CD14-positive monocyte (primary cell): ENCODE measurements around the gene TCHH. TPM values are rescaled to one million over a fixed set of nuclear protein-coding genes. Genes with fewer than 3 reads are reported as not detected.

ENCODE experiments used
- DNase-seq, 3 donors: peaks; one replicate each; pipeline ENCODE4 v3.0.0-alpha.2; 2011 to 2022
- H2AFZ ChIP-seq: 2 replicates; pipeline ENCODE4 v1.6.0; 2012; ENCODE audit warnings: mild to moderate bottlenecking, low read depth, low read length, inconsistent platforms; ENCODE audit not compliant: insufficient read depth, poor library complexity, severe bottlenecking
- H3K27ac ChIP-seq, 2 donors: 1 replicate in 1 of 2; 2 replicates in 1 of 2; pipeline ENCODE4 v1.5.1; 2012 to 2013; ENCODE audit warnings: low read length in 2 of 2, control low read depth in 1 of 2, inconsistent platforms in 1 of 2, low read depth in 1 of 2, mild to moderate bottlenecking in 1 of 2
- H3K27me3 ChIP-seq, 2 donors: one replicate each; pipeline versions ENCODE4 v1.6.0 to v1.6.1; 2011 to 2013; ENCODE audit warnings: low read length in 2 of 2; ENCODE audit not compliant: control insufficient read depth in 2 of 2, insufficient read depth in 2 of 2
- H3K36me3 ChIP-seq, 2 donors: replicated peaks in 1 of 2; 1 replicate in 1 of 2; 2 replicates in 1 of 2; pipeline versions ENCODE4 v1.5.1 to v1.6.1; 2012 to 2013; ENCODE audit warnings: low read length in 2 of 2, control low read depth in 1 of 2, inconsistent platforms in 1 of 2, mild to moderate bottlenecking in 1 of 2; ENCODE audit not compliant: insufficient read depth in 2 of 2, control insufficient read depth in 1 of 2
- H3K4me1 ChIP-seq, 2 donors: 1 replicate in 1 of 2; 2 replicates in 1 of 2; pipeline versions ENCODE4 v1.5.1 to v1.6.1; 2012 to 2013; ENCODE audit warnings: low read length in 2 of 2, control low read depth in 1 of 2, inconsistent platforms in 1 of 2, mild to moderate bottlenecking in 1 of 2, moderate library complexity in 1 of 2; ENCODE audit not compliant: insufficient read depth in 2 of 2, control insufficient read depth in 1 of 2
- H3K4me2 ChIP-seq: replicated peaks from 2 replicates; pipeline ENCODE3; 2012; ENCODE audit warnings: low read length, moderate library complexity, mild to moderate bottlenecking; ENCODE audit not compliant: poor library complexity, severe bottlenecking; ENCODE audit errors: extremely low read depth
- H3K4me3 ChIP-seq, 3 experiments: fragments of 200-600 bp in 1 of 3; sonication (generic) in 1 of 3; replicated peaks in 1 of 3; 1 replicate in 2 of 3; 2 replicates in 1 of 3; pipeline ENCODE4 v1.5.1; 2011 to 2013; ENCODE audit warnings: low read length in 3 of 3, mild to moderate bottlenecking in 3 of 3, control low read depth in 2 of 3, low read depth in 2 of 3, inconsistent platforms in 1 of 3, moderate library complexity in 1 of 3
- H3K79me2 ChIP-seq: 2 replicates; pipeline ENCODE4 v1.6.0; 2012; ENCODE audit warnings: mild to moderate bottlenecking, control low read depth, inconsistent platforms, low read length, moderate library complexity; ENCODE audit not compliant: insufficient read depth
- H3K9ac ChIP-seq: 2 replicates; pipeline ENCODE4 v1.6.0; 2017; ENCODE audit warnings: low read length, mild to moderate bottlenecking; ENCODE audit not compliant: insufficient read depth, poor library complexity, severe bottlenecking
- H3K9me3 ChIP-seq, 2 donors: replicated peaks in 1 of 2; 1 replicate in 1 of 2; 2 replicates in 1 of 2; pipeline versions ENCODE4 v1.5.1 to v1.6.1; 2012 to 2013; ENCODE audit warnings: low read length in 2 of 2, control low read depth in 1 of 2; ENCODE audit not compliant: control insufficient read depth in 1 of 2, insufficient read depth in 1 of 2
- H4K20me1 ChIP-seq: 2 replicates; pipeline ENCODE4 v1.6.0; 2012; ENCODE audit warnings: mild to moderate bottlenecking, low read length, control low read depth, moderate library complexity; ENCODE audit not compliant: insufficient read depth
- H3K27ac Mint-ChIP-seq, 7 donors: one replicate each; pipeline ENCODE4 v1.8.0; 2020; ENCODE audit warnings: mild to moderate bottlenecking in 7 of 7, mixed read lengths in 7 of 7, moderate library complexity in 6 of 7, inconsistent platforms in 2 of 7
- H3K27me3 Mint-ChIP-seq, 3 donors: one replicate each; pipeline ENCODE4 v1.8.0; 2021 to 2022; ENCODE audit warnings: low read depth in 3 of 3, mild to moderate bottlenecking in 3 of 3, mixed read lengths in 3 of 3, moderate library complexity in 3 of 3, inconsistent platforms in 1 of 3
- H3K36me3 Mint-ChIP-seq, 2 donors: one replicate each; pipeline ENCODE4 v1.8.0; 2020; ENCODE audit warnings: mixed read lengths in 2 of 2, inconsistent platforms in 1 of 2, mild to moderate bottlenecking in 1 of 2
- H3K4me1 Mint-ChIP-seq: one replicate; pipeline ENCODE4 v1.8.0; 2020; ENCODE audit warnings: mild to moderate bottlenecking, mixed read lengths
- H3K4me3 Mint-ChIP-seq, 2 donors: one replicate each; pipeline ENCODE4 v1.8.0; 2020; ENCODE audit warnings: mild to moderate bottlenecking in 2 of 2, mixed read lengths in 2 of 2, moderate library complexity in 1 of 2
- H3K9me3 Mint-ChIP-seq, 7 donors: one replicate each; pipeline ENCODE4 v1.8.0; 2020 to 2022; ENCODE audit warnings: mixed read lengths in 7 of 7, mild to moderate bottlenecking in 6 of 7, moderate library complexity in 6 of 7, inconsistent platforms in 2 of 7
- intact Hi-C, 2 donors: fragments of 100-400 bp; cut with micrococcal nuclease; formaldehyde crosslinking; loops; one replicate each; pipeline versions ENCODE4 v1.15.0 to v1.15.1; 2023
- polyA plus RNA-seq, 3 donors: library from polyadenylated mRNA; depleted of rRNA in 1 of 3; unstranded in 2 of 3; stranded (reverse) in 1 of 3; fragments of 300-500 nt in 2 of 3; fragments of >200 nt in 1 of 3; fragmentation: Illumina TruSeq in 2 of 3; gene quantifications; 1 replicate in 2 of 3; 2 replicates in 1 of 3; pipeline ENCODE4 v1.2.3, GENCODE V29; 2012 to 2021
- small RNA-seq: library from RNA; depleted of rRNA; stranded (forward); fragments of <200 nt; gene quantifications from one replicate; pipeline ENCODE3, GENCODE V24; 2012; ENCODE audit warnings: low read depth; ENCODE audit not compliant: insufficient read length
- TF ChIP-seq, protein P1 (sequence below): fragments of 200-600 bp; IDR thresholded peaks from one replicate; pipeline ENCODE4 v1.8.0; 2022; ENCODE audit warnings: antibody characterized with exemption, mild to moderate bottlenecking

Gene TCHH
- polyA plus RNA-seq, 3 donors: not detected

DNA sequence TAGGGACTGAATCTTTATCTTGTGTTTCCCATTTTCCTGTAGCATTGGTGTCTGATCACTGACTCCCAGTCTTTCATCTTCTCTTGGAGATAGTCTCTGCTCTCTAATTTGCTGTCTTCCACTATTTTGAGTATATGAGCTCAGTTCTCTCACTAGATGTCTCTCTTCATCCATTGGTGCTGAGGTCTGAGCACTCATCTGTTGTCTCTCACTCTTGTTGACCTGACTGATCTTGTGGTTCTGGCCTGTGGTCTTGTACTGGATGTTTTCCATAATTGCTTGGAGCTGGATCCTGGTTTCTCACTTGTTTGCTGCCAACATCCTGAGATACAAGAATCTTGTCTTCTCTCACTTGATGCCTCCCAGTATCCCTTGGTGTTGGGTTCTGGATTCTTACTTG is 53.3 kb downstream of the TCHH start:
- Histone ChIP-seq H3K4me2 (no peak overlapping the region), H3K9me3 (no peaks in the 10 kb centered on the region), H3K4me3 (no peak overlapping the region), H3K27me3 (peaks cover 36 to 37% of the 10 kb centered on the region in 2 donors), H3K4me1 (no peaks in the 10 kb centered on the region), H3K36me3 (no peaks in the 10 kb centered on the region), H4K20me1 (no peaks in the 10 kb centered on the region), H3K27ac (no peak overlapping the region), H3K79me2 (no peaks in the 10 kb centered on the region), H3K9ac (no peak overlapping the region), H2AFZ (no peak overlapping the region)
- peaks cover 10 to 24% (median 21%) of the 10 kb centered on the region in 3 donors for H3K27me3 Mint-ChIP-seq
- H3K4me3 Mint-ChIP-seq: no peak overlapping the region
- no peak for DNase-seq
- intact Hi-C loops: loop anchor here in 1 of 2 donors (10.0 kb wide), 1 partner anchor 393 kb away; no protein-coding TSS in a partner anchor
- no peaks in the 10 kb centered on the region for H3K4me1 Mint-ChIP-seq
- TF ChIP-seq, protein P1, sequence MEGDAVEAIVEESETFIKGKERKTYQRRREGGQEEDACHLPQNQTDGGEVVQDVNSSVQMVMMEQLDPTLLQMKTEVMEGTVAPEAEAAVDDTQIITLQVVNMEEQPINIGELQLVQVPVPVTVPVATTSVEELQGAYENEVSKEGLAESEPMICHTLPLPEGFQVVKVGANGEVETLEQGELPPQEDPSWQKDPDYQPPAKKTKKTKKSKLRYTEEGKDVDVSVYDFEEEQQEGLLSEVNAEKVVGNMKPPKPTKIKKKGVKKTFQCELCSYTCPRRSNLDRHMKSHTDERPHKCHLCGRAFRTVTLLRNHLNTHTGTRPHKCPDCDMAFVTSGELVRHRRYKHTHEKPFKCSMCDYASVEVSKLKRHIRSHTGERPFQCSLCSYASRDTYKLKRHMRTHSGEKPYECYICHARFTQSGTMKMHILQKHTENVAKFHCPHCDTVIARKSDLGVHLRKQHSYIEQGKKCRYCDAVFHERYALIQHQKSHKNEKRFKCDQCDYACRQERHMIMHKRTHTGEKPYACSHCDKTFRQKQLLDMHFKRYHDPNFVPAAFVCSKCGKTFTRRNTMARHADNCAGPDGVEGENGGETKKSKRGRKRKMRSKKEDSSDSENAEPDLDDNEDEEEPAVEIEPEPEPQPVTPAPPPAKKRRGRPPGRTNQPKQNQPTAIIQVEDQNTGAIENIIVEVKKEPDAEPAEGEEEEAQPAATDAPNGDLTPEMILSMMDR: no peak
- H3K36me3 Mint-ChIP-seq: no peaks in the 10 kb centered on the region
- H3K27ac Mint-ChIP-seq: no peak overlapping the region
- H3K9me3 Mint-ChIP-seq: peaks cover 0 to 3% (median 0%) of the 10 kb centered on the region in 7 donors

Small RNAs within 50 kb of the gene (small RNA-seq; reads per million reads assigned to genes)
- gene SPTLC1P4: not detected

Other genes with a start within 250 kb of the TCHH start
- 1 to 10 TPM; 3.7 to 6.0 (median 4.6) TPM for gene THEM4, start 205.9 kb downstream of the TCHH start, polyA plus RNA-seq
- gene S100A10, start 121.6 kb downstream of the TCHH start, polyA plus RNA-seq: 1,000 to 10,000 TPM in 2 of 3 donors, 100 to 1,000 TPM in 1; 422 to 2,138 (median 2,129) TPM
- 1,000 to 10,000 TPM; 1,184 to 3,364 (median 2,621) TPM for gene S100A11, start 78.4 kb downstream of the TCHH start, polyA plus RNA-seq
- gene TCHHL1, start 26.4 kb downstream of the TCHH start, polyA plus RNA-seq: not detected
- gene RPTN, start 43.8 kb upstream of the TCHH start, polyA plus RNA-seq: not detected
- gene HRNR, start 108.7 kb upstream of the TCHH start, polyA plus RNA-seq: not detected
- not detected for gene FLG, start 209.8 kb upstream of the TCHH start, polyA plus RNA-seq
- gene FLG2, start 244.6 kb upstream of the TCHH start, polyA plus RNA-seq: not detected